ENCODE measurements around the gene MN1.

DNA sequence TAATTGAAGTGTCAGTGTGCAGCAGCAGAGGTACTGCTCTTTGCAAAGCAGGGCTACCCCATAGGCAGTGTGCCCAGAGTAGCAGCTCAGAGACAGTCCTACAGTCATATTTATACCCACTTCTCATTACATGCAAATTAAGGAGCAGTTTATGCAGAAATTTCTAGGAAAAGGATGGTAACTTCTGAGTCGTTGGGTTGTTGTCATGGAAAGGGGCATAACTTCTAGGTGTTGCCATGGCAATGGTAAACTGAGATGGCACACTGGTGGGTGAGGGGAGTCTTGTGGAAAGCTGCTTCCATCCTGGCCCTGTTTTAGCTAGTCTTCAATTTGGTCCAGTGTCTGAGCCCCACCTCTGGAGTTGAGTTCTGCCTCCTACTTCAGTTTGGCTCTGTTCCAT is 77.4 kb downstream of the MN1 start:
- TF ChIP-seq, protein P1, sequence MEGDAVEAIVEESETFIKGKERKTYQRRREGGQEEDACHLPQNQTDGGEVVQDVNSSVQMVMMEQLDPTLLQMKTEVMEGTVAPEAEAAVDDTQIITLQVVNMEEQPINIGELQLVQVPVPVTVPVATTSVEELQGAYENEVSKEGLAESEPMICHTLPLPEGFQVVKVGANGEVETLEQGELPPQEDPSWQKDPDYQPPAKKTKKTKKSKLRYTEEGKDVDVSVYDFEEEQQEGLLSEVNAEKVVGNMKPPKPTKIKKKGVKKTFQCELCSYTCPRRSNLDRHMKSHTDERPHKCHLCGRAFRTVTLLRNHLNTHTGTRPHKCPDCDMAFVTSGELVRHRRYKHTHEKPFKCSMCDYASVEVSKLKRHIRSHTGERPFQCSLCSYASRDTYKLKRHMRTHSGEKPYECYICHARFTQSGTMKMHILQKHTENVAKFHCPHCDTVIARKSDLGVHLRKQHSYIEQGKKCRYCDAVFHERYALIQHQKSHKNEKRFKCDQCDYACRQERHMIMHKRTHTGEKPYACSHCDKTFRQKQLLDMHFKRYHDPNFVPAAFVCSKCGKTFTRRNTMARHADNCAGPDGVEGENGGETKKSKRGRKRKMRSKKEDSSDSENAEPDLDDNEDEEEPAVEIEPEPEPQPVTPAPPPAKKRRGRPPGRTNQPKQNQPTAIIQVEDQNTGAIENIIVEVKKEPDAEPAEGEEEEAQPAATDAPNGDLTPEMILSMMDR (IDR thresholded peaks at IDR 0.05): no peak
- TF ChIP-seq POLR2A (IDR thresholded peaks at IDR 0.05; ENCODE audit: low read length): no peak
- no peak for TF ChIP-seq PHF8 (IDR thresholded peaks at IDR 0.05; ENCODE audit: borderline replicate concordance, low read depth)
- no peak for TF ChIP-seq ZFP36 (IDR thresholded peaks at IDR 0.05; ENCODE audit: borderline replicate concordance, partially characterized antibody)
- no peak for TF ChIP-seq HOXB13 (CRISPR knock-in tag; IDR thresholded peaks at IDR 0.05; ENCODE audit: low read depth)

Data from A549 (cell line).